Body of pancreas (tissue), 4 donors: Measurements from ENCODE around the gene GLIS1. TPM values are rescaled to one million over a fixed set of nuclear protein-coding genes. Genes with fewer than 3 reads are reported as not detected.

Source experiments
- ATAC-seq: fragments of 150-250 bp; one replicate; pipeline ENCODE4 v1.9.1; 2016
- DNase-seq, 4 donors: peaks; one replicate each; pipeline ENCODE4 v3.0.0-alpha.2; 2019
- H3K27ac ChIP-seq, 4 donors: fragments of 200-600 bp; sonication (generic); 1 replicate in 3 of 4; 2 replicates in 1 of 4; pipeline versions ENCODE4 v1.5.1 to v1.6.1; 2016 to 2019; ENCODE audit warnings: mild to moderate bottlenecking in 1 of 4, mixed read lengths in 1 of 4, moderate library complexity in 1 of 4
- H3K27me3 ChIP-seq, 2 donors: fragments of 200-600 bp; sonication (generic); one replicate each; pipeline ENCODE4 v1.6.0; 2016; ENCODE audit warnings: mild to moderate bottlenecking in 1 of 2
- H3K36me3 ChIP-seq, 2 donors: fragments of 200-600 bp; sonication (generic); replicated peaks in 1 of 2; 2 replicates each; pipeline ENCODE4 v1.5.1; 2016; ENCODE audit warnings: low read depth in 2 of 2; ENCODE audit not compliant: insufficient read depth in 1 of 2
- H3K4me1 ChIP-seq: fragments of 200-600 bp; sonication (generic); one replicate; pipeline ENCODE4 v1.6.0; 2016
- H3K4me3 ChIP-seq, 2 donors: fragments of 200-600 bp; sonication (generic); 1 replicate in 1 of 2; 2 replicates in 1 of 2; pipeline ENCODE4 v1.5.1; 2016 to 2019
- H3K9me3 ChIP-seq, 3 donors: fragments of 200-600 bp; sonication (generic); 1 replicate in 2 of 3; 2 replicates in 1 of 3; pipeline ENCODE4 v1.5.1; 2016
- CTCF ChIP-seq, 7 experiments: fragments of 450-650 bp in 4 of 7; fragments of 200-600 bp in 3 of 7; sonication (generic) in 3 of 7; IDR thresholded peaks; one replicate each; pipeline ENCODE4 v1.5.1; 2016 to 2019; ENCODE audit warnings: antibody characterized with exemption in 7 of 7
- POLR2A ChIP-seq, 3 donors: fragments of 450-650 bp; IDR thresholded peaks; one replicate each; pipeline ENCODE4 v1.6.1; 2016; ENCODE audit warnings: antibody characterized with exemption in 3 of 3, mild to moderate bottlenecking in 2 of 3
- WGBS, 2 donors: methylation state at CpG; one replicate each; pipeline ENCODE4 v1.1.5; 2017; 5-methylcytosine and 5-hydroxymethylcytosine counted together
- intact Hi-C: fragments of 100-400 bp; cut with DNase I; formaldehyde crosslinking; loops from one replicate; pipeline ENCODE4 v1.15.1; 2023
- total RNA-seq, 2 donors: library from RNA; depleted of rRNA; stranded (reverse); fragments of >200 nt; gene quantifications; one replicate each; pipeline ENCODE4 v1.1.0, GENCODE V29; 2016

Gene GLIS1
- total RNA-seq, 2 donors from 2014 or later = 0.33 TPM; not detected in 1

- no peaks in the 10 kb centered on the region for H3K27me3 ChIP-seq
- no peak overlapping the region for H3K27ac ChIP-seq
- no peaks in the 10 kb centered on the region for H3K9me3 ChIP-seq
- TF ChIP-seq POLR2A (IDR thresholded peaks at IDR 0.05) = no peak
- TF ChIP-seq CTCF (IDR thresholded peaks at IDR 0.05) = no peak
- no peak for DNase-seq
- H3K4me3 ChIP-seq = no peak overlapping the region
- intact Hi-C loops = no loop called here
- no peak for ATAC-seq
- no peaks in the 10 kb centered on the region for H3K4me1 ChIP-seq
- no peaks in the 10 kb centered on the region for H3K36me3 ChIP-seq
These were observed 92.2 kb downstream of the GLIS1 start for GRCh38 chr1:53646732-53647131.

GRCh38 chr1:53645690-53646078 is 93.3 kb downstream of the GLIS1 start:
- no peaks in the 10 kb centered on the region for H3K9me3 ChIP-seq
- WGBS, 2 donors = 81 to 86% methylated on average over 1 of the region's 1 CpG
- TF ChIP-seq POLR2A (IDR thresholded peaks at IDR 0.05) (no peak), CTCF (IDR thresholded peaks at IDR 0.05) (no peak)
- no peak for DNase-seq
- no peak overlapping the region for H3K27ac ChIP-seq
- intact Hi-C loops = no loop called here
- H3K4me1 ChIP-seq = no peaks in the 10 kb centered on the region
- no peaks in the 10 kb centered on the region for H3K27me3 ChIP-seq
- ATAC-seq = no peak
- no peaks in the 10 kb centered on the region for H3K36me3 ChIP-seq
- no peak overlapping the region for H3K4me3 ChIP-seq

GRCh38 chr1:53644909-53645689 is 93.9 kb downstream of the GLIS1 start:
- Histone ChIP-seq H3K27ac (no peak overlapping the region), H3K9me3 (no peaks in the 10 kb centered on the region), H3K36me3 (no peaks in the 10 kb centered on the region), H3K4me1 (no peaks in the 10 kb centered on the region), H3K27me3 (no peaks in the 10 kb centered on the region), H3K4me3 (no peak overlapping the region)
- no peak for TF ChIP-seq POLR2A (IDR thresholded peaks at IDR 0.05)
- no peak for TF ChIP-seq CTCF (IDR thresholded peaks at IDR 0.05)
- intact Hi-C loops = no loop called here
- no peak for ATAC-seq
- DNase-seq = no peak
- 81 to 85% methylated on average over 14 of the region's 14 CpGs for WGBS, 2 donors

- H3K27ac ChIP-seq = no peak overlapping the region
- 72 to 78% methylated on average over 7 of the region's 7 CpGs for WGBS, 2 donors
- no peaks in the 10 kb centered on the region for H3K4me1 ChIP-seq
- intact Hi-C loops = no loop called here
- ATAC-seq (no peak), DNase-seq (no peak)
- no peak overlapping the region for H3K4me3 ChIP-seq
- H3K9me3 ChIP-seq = no peaks in the 10 kb centered on the region
- TF ChIP-seq POLR2A (IDR thresholded peaks at IDR 0.05) (no peak), CTCF (IDR thresholded peaks at IDR 0.05) (no peak)
- H3K27me3 ChIP-seq = no peaks in the 10 kb centered on the region
- H3K36me3 ChIP-seq = no peaks in the 10 kb centered on the region
These were observed 94.5 kb downstream of the GLIS1 start for GRCh38 chr1:53644496-53644895.

- no peak for TF ChIP-seq CTCF (IDR thresholded peaks at IDR 0.05)
- TF ChIP-seq POLR2A (IDR thresholded peaks at IDR 0.05) = no peak
- intact Hi-C loops = no loop called here
- DNase-seq = no peak
These were observed 95.0 kb downstream of the GLIS1 start for GRCh38 chr1:53643881-53644390.

More at GRCh38 chr1:53643881-53644390, 95.0 kb downstream of the GLIS1 start:
- Histone ChIP-seq H3K36me3 (no peaks in the 10 kb centered on the region), H3K4me3 (no peak overlapping the region), H3K27ac (no peak overlapping the region), H3K4me1 (no peaks in the 10 kb centered on the region), H3K9me3 (no peaks in the 10 kb centered on the region), H3K27me3 (no peaks in the 10 kb centered on the region)
- no peak for ATAC-seq
- 65 to 76% methylated on average over 4 of the region's 4 CpGs for WGBS, 2 donors
